DMS114 treated with DMSO at 0.1 percent for 48 hours (cell line): ENCODE measurements around the gene CXCL6.

Experiments
- DNase-seq: peaks from one replicate; lab custom pipeline; 2025; ENCODE audit not compliant: unreplicated experiment; lab: John Stamatoyannopoulos, UW

The CXCL6 gene

DNA sequence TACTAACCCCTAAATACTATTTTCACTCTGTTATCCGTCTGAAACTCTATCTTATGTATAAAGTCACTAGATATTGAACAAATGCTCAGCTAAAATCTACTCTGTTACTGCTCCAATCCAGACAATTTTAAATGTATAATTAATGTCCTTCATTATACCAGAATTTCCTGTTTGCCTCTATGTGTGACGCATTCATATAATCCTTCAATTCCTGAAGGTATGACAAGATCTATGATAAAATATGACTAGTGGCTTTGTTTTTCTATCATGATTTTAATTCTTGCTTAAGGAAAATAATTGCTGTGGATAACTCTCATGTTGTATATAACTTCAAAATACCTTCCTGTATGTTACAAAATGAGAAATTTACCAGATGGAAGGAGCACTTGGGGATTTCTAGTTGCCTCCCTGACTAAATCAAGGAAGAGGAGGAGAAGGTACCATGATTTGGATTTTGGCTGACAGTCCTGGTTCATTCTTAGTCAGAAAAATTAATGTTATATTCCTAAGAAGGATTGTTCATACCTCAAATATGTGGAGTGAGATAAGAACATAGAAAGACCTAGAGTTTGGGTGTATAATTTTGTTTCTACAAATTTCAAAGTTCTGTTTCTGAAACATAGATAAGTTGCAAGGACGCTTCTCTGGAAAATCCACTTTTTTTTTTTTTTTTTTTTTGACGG is 4.9 kb downstream of the CXCL6 start:
- no peak for DNase-seq

DNA sequence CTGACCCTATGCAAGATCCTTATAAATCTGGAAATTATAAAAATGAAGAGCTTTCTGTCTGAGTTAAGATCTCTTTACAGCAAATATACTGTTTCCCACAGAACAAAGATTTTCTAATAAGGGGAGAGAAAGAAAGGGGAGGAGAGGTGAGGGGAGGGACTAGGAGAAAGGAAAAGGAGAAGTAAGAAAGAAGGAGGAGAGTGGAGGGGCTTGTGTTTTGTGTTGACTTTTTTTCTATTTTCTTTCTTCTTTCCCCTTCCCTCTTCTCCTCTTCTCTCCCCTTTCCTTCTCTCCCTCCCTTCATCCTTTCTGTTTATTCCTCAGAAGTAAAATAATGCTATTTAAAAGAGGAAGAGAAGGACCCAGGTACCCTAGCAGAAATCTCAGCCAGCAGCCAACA is 6.2 kb downstream of the CXCL6 start:
- DNase-seq: no peak

DNA sequence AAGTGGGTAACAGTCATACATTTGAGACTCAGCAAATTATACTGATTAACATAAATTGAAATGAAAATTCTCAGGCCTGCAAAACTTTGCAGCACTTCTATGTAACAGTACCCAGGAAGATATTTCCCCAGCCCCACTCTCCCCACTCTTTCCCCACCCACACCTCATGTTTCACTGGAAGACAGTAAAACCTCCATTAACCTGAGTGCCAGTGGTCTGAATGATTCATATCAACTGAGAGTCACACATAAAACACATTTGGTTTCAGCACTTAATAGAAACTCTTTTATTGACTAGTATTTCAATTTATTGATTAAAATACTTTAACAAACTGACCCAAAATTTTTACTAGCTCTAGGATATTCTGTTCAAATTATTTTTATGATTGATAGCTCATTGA is 6.9 kb downstream of the CXCL6 start:
- no peak for DNase-seq

GRCh38 chr4:73844345-73844744 is 7.9 kb downstream of the CXCL6 start:
- DNase-seq: no peak

DNA sequence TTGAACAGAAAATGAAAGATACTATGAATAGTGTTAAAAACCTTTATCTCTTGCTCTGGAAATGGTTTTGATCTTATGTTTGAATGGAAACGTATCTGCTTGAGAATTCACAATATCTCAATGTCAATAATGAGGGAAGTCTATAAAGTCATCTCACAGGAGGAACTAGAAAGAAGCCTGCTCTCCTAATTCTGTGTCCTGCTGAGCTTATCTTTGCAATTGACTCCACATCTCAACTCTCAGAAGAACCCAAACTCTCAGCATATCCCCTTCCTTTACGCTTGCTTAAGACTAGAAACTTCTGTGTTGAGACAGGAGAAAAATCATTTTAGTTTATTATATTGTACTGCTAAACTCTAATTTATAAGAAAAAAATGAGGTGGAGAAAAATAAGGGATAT is 8.3 kb downstream of the CXCL6 start:
- DNase-seq: no peak

- no peak for DNase-seq
Measured at GRCh38 chr4:73847526-73848182, 11.2 kb downstream of the CXCL6 start.

DNA sequence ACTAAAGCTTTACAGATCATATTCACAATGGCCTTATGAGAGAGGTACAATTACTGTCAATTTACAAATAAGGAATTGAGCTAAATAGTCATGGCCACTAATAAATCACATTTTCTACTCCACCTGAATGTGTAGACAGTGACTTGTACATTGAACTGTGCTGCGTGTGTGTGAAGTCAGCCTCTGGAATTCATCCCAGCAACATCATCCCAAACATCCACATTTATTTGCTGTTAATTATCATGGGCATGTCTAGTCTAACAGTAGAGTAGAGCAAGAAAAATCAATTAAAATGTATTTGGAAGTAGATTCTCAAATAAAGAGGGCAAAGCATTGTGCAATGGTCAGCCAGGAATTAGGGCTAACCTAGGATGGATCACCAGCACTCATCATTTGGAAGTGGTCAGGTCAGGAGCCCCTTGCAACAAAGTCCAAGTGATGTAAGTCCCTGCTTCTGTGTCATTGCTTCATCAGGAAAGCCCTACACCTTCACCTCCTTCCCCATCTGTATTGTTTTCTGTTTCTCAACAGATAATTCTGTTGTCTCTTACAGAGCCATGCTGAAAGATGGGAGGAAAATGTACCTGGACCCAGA is 11.8 kb downstream of the CXCL6 start:
- DNase-seq: no peak

DNA sequence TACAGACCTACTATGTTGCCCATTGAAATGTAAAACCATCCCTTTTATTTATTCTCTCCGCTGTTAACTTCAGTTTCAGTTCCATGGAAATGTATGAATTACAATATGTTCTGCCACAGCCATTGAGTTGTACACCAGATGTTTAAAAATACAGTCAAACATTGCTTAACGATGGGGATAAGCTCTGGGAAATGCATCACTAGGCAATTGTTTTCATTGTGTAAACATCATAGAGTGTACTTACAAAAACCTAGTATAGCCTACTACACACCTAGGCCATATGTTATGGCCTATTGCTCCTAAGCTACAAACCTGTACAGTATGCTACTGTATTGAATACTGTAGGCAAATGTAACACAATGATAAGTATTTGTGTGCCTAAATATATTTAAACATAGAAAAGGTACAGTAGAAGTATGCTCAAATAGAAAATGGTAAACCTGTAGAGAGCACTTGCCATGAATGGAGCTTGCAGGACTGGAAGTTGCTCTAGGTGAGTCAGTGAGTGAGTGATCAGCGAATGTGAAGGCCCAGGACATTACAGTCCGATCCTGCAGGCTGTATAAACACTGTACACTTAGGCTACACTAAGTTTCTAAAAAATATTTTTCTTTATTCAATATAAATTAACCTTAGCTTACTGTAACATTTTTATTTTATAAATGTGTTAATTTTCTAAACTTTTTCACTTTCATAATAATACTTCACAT is 13.9 kb downstream of the CXCL6 start:
- no peak for DNase-seq

DNA sequence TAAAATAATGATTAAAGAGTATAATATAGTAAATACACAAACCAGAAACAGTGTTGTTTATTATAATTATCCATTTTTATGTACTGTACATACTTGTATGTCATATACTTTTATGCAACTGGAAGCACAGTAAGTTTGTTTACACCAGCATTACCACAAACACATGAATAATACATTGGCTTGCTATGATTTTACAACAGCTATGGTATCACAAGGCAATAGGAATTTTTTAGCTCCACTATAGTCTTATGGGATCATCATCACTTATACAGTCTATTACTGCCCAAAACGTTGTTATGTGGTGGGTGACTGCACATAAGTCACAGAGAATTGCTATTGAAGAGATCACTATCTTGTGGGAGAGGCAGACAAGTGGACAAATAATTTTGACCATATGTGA is 14.8 kb downstream of the CXCL6 start:
- no peak for DNase-seq

- DNase-seq: no peak
Measured at GRCh38 chr4:73852771-73853170, 16.3 kb downstream of the CXCL6 start.

DNA sequence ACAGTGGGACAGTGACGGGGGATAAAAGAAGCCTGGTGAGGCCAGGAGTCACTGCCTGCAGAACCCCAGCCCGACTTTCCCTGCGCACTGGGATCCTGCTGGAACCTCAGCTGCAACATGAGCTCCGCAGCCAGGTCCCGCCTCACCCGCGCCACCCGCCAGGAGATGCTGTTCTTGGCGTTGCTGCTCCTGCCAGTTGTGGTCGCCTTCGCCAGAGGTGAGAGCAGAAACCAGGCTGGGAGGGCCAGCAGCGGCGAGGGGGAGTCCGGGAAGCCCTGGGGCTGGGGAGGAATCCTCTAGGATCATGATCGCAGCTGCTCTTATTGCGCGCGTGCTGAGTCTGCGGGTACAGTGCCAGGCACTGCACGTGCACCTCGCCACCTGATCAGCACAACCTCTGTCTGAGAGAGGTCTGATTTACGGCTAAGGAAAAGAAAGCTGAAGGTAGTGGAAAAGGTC is 16.8 kb downstream of the CXCL6 start, which contains the start of gene PF4V1:
PF4V1 (plus strand) TSS at position 51 of the 459 bp plus-strand sequence; CDS start at position 118, 67 bp downstream.
- no peak for DNase-seq

GRCh38 chr4:73853718-73854473 is 17.4 kb downstream of the CXCL6 start:
- no peak for DNase-seq

GRCh38 chr4:73855406-73855805 is 18.9 kb downstream of the CXCL6 start:
- DNase-seq: no peak

DNA sequence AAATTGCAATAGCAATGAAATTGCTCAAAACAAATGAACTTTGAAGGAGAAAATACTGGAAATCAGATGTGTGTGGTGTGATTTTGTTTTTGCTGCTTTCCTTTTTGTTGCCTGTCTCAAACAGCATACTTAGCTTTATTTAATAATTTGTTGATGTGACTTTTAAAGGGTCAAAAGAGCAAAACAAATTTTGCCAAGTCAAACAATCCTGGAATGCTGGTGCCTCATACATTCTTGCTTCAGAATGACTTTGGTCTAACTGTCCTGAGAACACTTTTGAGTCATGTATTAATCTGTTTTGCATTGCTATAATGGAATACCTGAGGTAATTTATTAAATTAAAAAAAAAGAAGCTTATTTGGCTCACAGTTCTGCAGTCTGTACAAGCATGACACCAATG is 20.0 kb downstream of the CXCL6 start:
- no peak for DNase-seq

DNA sequence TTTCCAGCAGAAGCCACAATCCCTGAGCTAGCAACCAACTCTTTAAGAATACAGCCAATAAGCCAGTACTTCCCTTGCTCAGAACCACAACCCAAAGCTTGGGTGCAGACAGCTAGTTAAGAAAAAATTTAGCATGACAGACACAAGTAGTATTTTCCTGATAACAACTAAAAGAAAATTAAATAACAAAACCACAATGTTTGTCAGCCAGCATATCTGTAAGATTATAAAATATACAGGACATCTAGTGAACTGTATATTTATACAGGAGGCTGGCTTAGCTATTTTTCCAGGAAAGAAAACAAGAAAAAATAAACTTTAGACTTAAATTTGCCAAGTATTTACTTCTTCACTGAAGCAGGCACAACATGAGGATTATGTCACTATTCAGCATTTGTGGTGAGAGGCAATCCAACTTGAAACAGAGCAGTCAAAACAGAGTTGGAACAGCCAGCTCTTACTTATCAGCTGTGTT is 23.2 kb downstream of the CXCL6 start:
- no peak for DNase-seq

GRCh38 chr4:73860181-73860580 is 23.7 kb downstream of the CXCL6 start:
- no peak for DNase-seq

- DNase-seq: no peak
Measured at GRCh38 chr4:73860917-73861316, 24.4 kb downstream of the CXCL6 start.

DNA sequence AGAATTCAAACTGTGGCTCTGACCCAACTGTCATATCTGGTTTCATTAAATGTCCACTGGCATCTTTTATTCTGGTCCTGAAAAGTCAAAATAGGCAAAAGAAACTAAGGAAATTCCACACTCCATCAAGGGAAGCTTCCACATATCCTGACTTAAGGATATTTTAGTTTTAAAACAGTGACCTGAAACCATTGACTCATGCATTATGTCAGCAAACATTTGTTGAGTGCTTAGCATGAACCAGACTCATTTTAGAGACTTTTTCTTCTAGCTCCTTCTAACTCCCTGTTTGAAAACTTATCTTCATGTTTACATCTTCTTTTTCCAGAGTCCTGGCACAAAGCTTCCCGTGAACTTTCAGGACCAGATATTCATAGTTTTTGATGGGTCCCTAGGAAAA is 25.8 kb downstream of the CXCL6 start:
- DNase-seq: no peak

- DNase-seq: no peak
Measured at GRCh38 chr4:73864365-73864764, 27.9 kb downstream of the CXCL6 start.

- DNase-seq: no peak
Measured at GRCh38 chr4:73864961-73865360, 28.5 kb downstream of the CXCL6 start.
